HFF-Myc (cell line): ENCODE results near the gene CISH.

Experiments
- DNase-seq: peaks from one replicate; pipeline ENCODE4 v3.0.0-alpha.2; 2011; ENCODE audit warnings: low read depth; ENCODE audit errors: extremely low read depth
- H3K4me3 ChIP-seq: replicated peaks from 2 replicates; pipeline ENCODE4 v1.5.1; 2011; ENCODE audit warnings: low read depth, mild to moderate bottlenecking, control low read depth, low read length
- CTCF ChIP-seq: IDR thresholded peaks from 2 replicates; pipeline ENCODE4 v1.5.1; 2012; ENCODE audit warnings: mild to moderate bottlenecking, low read depth, low read length, control low read depth; ENCODE audit errors: missing control alignments

CISH gene

GRCh38 chr3:50588759-50589433 lies 22.7 kb downstream of the CISH start:
- no peak overlapping the region for H3K4me3 ChIP-seq
- no peak for TF ChIP-seq CTCF
- DNase-seq: no peak

GRCh38 chr3:50587806-50588758 lies 23.5 kb downstream of the CISH start:
- H3K4me3 ChIP-seq: no peak overlapping the region
- TF ChIP-seq CTCF: no peak
- DNase-seq: no peak

- no peak for TF ChIP-seq CTCF
- no peak overlapping the region for H3K4me3 ChIP-seq
- no peak for DNase-seq
Measured at GRCh38 chr3:50587373-50587772, 24.2 kb downstream of the CISH start.

- TF ChIP-seq CTCF: no peak
- DNase-seq: no peak
- no peak overlapping the region for H3K4me3 ChIP-seq
Measured at GRCh38 chr3:50586763-50587070, 24.9 kb downstream of the CISH start.

GRCh38 chr3:50585919-50586762 lies 25.4 kb downstream of the CISH start:
- no peak overlapping the region for H3K4me3 ChIP-seq
- DNase-seq: no peak

GRCh38 chr3:50584391-50584790 lies 27.2 kb downstream of the CISH start:
- H3K4me3 ChIP-seq: no peak overlapping the region
- no peak for TF ChIP-seq CTCF
- no peak for DNase-seq

More at GRCh38 chr3:50585919-50586762, 25.4 kb downstream of the CISH start:
- TF ChIP-seq CTCF: no peak
